GM12878 (cell line): Measurements from ENCODE around the gene EEF1E1.

Experiments used
- BCL11A ChIP-seq: IDR thresholded peaks from 2 replicates; pipeline ENCODE4 v1.6.1; 2011; ENCODE audit warnings: low read depth, low read length
- CHD2 ChIP-seq: IDR thresholded peaks from 2 replicates; pipeline ENCODE4 v1.6.1; 2011; ENCODE audit warnings: low read depth, low read length, improper control_type of control experiment, borderline replicate concordance
- CTCF ChIP-seq, 3 experiments: IDR thresholded peaks in 2 of 3; conservative IDR thresholded peaks in 1 of 3; 2 replicates each; pipeline ENCODE4 v1.5.1; 2011; ENCODE audit warnings: low read depth in 3 of 3, low read length in 3 of 3, mild to moderate bottlenecking in 3 of 3, control low read depth in 2 of 3, moderate library complexity in 2 of 3, inconsistent platforms in 1 of 3, mixed read lengths in 1 of 3; ENCODE audit not compliant: control insufficient read depth in 2 of 3, insufficient read depth in 1 of 3; ENCODE audit errors: extremely low read depth in 1 of 3
- ELK1 ChIP-seq: IDR thresholded peaks from 2 replicates; pipeline ENCODE4 v1.6.1; 2012; ENCODE audit warnings: low read depth, low read length, improper control_type of control experiment
- EP300 ChIP-seq, 2 experiments: fragments of 150-350 bp in 1 of 2; IDR thresholded peaks; 2 replicates each; pipeline ENCODE4 v1.6.1; 2011 to 2012; ENCODE audit warnings: low read depth in 2 of 2, low read length in 2 of 2, borderline replicate concordance in 1 of 2, improper control_type of control experiment in 1 of 2, inconsistent platforms in 1 of 2; ENCODE audit not compliant: control insufficient read depth in 1 of 2
- KDM1A ChIP-seq: fragments of 200-600 bp; sonication (generic); IDR thresholded peaks from 2 replicates; pipeline ENCODE4 v1.6.1; 2016; ENCODE audit warnings: borderline replicate concordance
- MXI1 ChIP-seq: fragments of 150-350 bp; IDR thresholded peaks from 2 replicates; pipeline ENCODE4 v1.6.1; 2011; ENCODE audit warnings: low read depth, mild to moderate bottlenecking, inconsistent platforms, low read length, improper control_type of control experiment
- NR2F1 ChIP-seq: fragments of 450-650 bp; conservative IDR thresholded peaks from 2 replicates; pipeline ENCODE4 v1.6.1; 2017; ENCODE audit warnings: mild to moderate bottlenecking
- RCOR1 ChIP-seq: conservative IDR thresholded peaks from 2 replicates; pipeline ENCODE4 v1.6.1; 2012; ENCODE audit warnings: low read depth, low read length, improper control_type of control experiment
- REST ChIP-seq: IDR thresholded peaks from 2 replicates; pipeline ENCODE4 v1.6.1; 2012; ENCODE audit warnings: mild to moderate bottlenecking, low read depth, low read length

- TF ChIP-seq NR2F1: no peak
- no peak for TF ChIP-seq CTCF (IDR thresholded peaks at IDR 0.05 in 2 of 3, conservative IDR thresholded peaks at IDR 0.05 in 1 of 3; ENCODE audit: control insufficient read depth in 2 of 3, extremely low read depth in 1 of 3, insufficient read depth in 1 of 3, low read depth in 3 of 3, low read length in 3 of 3)
- no peak for TF ChIP-seq CHD2
- no peak for TF ChIP-seq EP300 (IDR thresholded peaks at IDR 0.05; ENCODE audit: borderline replicate concordance in 1 of 2, control insufficient read depth in 1 of 2, low read depth in 2 of 2, low read length in 2 of 2)
- no peak for TF ChIP-seq ELK1
- TF ChIP-seq RCOR1: no peak
- no peak for TF ChIP-seq REST
- no peak for TF ChIP-seq BCL11A
- TF ChIP-seq KDM1A: no peak
- no peak for TF ChIP-seq MXI1
Measured at GRCh38 chr6:8100159-8100854, 2.0 kb downstream of the EEF1E1 start.
